ENCODE measurements around the gene LCLAT1.

The LCLAT1 gene

GRCh38 chr2:30422444-30423040 lies 24.5 kb upstream of the LCLAT1 start:
- DNase-seq (ENCODE audit: low read depth) = peak; percentile 74

DNA sequence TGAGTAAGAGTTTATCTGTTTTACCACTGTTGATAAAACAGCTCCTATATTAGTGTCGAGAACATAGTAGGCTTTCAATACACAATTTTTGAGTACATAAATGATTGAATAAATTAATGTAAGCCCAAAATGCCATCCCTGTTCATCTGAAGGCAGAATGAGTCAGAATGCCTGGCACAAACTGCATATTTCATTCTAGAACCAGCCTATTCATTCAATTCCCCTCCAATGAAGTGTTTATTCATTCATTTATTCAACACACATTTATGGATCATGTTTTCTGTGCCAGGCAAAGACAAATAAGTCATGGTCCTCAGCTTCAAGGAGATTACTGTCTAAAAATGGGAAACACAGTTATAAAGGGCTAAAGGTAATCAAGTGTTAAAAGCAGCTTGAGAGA lies 22.8 kb upstream of the LCLAT1 start:
- DNase-seq (ENCODE audit: low read depth) = no peak

DNA sequence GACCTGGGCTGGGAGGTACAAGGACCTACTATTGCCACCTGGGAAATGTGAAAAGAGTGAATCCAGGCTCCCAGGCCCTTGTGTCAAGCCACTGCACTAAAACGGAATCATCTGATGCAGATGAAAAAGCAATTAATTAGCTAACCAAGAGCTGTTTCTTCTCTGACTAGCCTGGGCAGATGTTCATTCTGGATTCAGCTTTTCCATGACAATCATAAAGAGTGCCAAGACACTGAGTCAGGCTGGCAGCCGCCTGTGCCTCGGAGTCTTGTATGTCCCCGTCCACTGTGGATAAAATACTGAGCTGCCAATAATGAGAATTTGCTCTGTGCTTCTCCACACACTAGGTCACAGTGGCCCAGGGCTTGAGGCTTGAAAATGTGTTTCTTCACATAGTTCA lies 21.7 kb upstream of the LCLAT1 start:
- no peak for DNase-seq (ENCODE audit: low read depth)

DNA sequence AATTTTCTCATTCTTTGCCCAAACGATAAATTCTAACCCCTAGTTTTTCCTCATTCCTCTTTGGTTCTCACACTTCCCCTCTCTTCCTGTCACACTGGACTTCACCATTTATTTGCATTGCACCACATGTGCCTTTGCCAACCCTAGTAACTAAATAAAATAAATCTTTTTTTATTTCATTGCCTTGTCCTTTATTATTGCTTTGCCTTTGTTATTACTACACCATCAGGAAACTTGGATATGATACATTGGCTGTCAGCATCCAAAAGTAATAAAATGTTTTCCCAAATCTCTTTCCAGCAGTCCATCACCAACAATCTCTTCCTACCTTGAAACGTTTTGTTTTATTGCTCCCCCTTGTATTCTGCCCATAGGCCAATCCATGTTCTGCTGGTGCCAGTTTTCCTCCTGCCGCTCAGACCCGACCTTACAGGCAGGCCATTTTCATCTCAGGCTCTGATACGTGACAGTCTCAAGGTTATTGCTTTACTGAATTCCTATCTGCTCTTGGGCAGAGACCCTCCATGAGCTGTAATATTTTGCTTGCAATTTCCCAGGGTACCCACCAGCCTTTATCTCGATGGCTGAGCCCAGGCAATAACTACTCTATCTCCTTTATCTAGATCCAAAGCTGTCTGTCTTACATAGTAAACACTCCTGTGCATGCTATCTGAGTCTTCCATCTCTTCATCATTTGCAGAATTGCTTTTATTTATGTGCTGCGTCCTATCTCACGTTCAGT lies 19.3 kb upstream of the LCLAT1 start:
- DNase-seq (ENCODE audit: low read depth) = no peak

DNA sequence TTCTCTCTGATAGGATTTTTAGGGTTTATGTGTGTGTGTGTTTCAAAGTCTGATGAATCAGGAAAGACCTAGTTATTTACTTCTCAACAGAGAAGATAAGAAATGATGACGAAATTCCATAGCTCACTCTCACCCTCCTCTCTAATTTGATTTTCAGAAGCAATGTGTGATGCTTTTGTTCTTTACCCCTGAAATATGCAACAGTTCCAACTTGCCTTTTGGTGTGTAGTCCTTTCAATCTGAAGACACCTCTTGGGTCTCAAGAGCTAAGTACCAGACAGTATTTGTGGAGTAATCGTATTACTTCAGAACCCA lies 18.7 kb upstream of the LCLAT1 start:
- no peak for DNase-seq (ENCODE audit: low read depth)

- no peak for DNase-seq (ENCODE audit: low read depth)
Observed at GRCh38 chr2:30428827-30429461, 18.1 kb upstream of the LCLAT1 start.

DNA sequence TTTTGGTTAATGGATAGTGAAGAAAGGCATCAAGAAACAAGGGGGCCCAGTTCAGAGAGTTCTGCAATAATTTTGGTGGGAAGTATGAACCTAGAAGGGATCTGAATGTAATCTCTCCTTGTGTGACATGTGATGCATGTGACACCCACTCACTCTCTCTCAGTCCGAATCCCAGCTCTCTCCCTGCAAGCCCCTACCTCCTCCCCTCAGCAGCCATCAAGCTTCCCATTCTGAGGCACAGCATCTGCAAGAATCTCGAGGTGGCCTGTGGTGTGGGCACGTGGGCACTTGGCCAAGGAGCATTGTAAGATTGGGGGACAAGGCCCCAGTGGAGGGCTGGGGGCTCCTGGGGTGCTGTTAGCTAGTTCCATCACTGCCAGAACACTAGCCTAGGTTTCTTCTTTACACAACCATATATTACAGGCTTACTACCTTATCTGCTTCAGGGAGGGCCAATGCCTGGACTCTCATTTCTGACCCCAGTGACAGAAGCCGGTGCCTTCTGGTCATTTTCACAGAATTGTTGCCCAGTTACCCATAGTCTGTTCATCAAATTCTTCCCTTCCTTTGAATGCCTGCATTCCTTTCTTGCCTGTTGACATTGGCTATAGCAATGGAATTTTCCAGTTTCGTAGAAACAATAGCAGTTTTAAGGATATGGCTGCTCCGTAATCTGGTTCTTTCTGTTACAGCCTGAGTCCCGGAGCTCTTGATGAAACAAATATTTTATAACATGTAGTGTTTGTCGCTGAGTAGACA lies 13.3 kb upstream of the LCLAT1 start:
- no peak for DNase-seq (ENCODE audit: low read depth)

- DNase-seq (ENCODE audit: low read depth) = no peak
Observed at GRCh38 chr2:30434708-30435107, 12.3 kb upstream of the LCLAT1 start.

DNA sequence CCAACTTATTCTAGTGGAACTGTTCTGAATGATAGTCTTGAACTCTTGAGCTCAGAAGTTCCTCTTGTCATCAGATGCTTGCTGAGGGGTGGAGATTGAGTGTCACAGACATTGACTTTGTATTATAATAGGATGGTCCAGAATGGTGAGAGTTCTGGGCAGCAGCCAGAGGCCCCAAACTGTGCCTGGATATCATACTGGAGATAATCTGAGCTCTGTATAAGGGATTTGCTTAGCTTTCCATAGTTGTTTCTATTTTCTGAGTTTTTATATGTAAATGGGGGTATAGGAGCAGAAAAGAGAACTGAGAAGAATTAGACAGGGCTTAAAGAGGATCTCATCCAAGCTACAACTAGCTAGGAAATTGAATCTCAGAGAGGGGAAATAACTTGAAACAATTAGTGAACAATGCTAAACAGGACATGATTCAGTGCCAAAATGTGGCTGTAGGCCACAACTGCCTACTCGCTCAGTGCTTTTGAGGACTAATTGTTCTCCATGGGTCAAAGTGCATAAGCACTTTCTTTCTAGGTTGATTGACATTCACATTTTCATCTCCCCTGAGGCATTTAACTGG lies 10.1 kb upstream of the LCLAT1 start:
- no peak for DNase-seq (ENCODE audit: low read depth)

GRCh38 chr2:30437809-30438548 lies 9.1 kb upstream of the LCLAT1 start:
- DNase-seq (ENCODE audit: low read depth) = no peak

DNA sequence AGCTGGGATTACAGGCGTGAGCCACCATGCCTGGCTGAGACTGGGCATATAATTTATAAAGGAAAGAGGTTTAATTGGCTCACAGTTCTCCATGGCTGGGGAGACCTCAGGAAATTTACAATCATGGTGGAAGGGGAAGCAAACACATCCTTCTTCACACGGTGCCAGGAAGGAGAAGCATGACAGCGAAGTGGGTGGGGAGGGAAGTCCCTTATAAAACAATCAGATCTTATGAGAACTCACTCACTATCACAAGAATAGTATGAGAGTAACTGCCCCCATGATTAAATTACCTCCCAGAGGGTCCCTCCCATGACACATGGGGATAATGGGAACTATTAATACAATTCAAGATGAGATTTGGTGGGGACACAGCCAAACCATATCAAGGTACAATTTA lies 7.8 kb upstream of the LCLAT1 start:
- no peak for DNase-seq (ENCODE audit: low read depth)

DNA sequence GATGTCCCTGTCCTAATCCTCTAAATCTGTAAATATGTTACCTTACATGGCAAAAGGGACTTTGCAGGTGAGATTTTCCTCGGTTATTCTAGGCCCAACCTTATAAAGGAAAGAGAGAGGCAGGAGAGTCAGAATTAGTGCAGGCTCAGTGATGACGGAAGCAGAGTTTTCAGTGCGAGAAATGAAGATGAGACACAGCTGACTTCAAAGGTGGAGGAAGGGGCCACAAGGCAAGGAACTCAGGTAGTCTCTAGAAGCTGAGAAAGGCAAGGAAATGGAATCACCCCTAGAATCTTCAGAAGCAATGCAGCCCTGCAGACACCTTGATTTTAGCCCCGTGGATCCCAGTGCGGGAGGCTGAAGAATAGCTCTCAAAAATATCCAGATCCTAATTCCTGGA lies 7.2 kb upstream of the LCLAT1 start:
- DNase-seq (ENCODE audit: low read depth) = no peak

DNA sequence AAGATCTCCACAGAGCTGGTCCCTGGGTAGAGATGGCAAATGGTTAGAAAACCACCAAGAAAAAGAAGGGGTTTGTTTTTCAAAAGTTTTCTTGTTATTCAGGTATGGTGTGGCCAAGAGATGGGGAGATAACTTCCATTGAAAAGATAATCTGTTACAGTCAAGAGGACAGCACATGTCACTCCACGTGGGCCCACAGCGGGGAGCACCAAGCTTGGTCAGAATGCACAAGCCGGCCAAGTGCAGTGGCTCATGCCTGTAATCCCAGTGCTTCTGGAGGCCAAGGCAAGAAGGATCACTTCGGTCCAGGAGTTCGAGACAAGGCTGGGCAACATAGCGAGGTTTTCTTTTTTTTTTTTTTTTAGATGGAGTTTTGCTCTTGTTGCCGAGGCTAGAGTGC lies 6.0 kb upstream of the LCLAT1 start:
- no peak for DNase-seq (ENCODE audit: low read depth)

- no peak for DNase-seq (ENCODE audit: low read depth)
Observed at GRCh38 chr2:30443081-30443480, 4.0 kb upstream of the LCLAT1 start.

DNA sequence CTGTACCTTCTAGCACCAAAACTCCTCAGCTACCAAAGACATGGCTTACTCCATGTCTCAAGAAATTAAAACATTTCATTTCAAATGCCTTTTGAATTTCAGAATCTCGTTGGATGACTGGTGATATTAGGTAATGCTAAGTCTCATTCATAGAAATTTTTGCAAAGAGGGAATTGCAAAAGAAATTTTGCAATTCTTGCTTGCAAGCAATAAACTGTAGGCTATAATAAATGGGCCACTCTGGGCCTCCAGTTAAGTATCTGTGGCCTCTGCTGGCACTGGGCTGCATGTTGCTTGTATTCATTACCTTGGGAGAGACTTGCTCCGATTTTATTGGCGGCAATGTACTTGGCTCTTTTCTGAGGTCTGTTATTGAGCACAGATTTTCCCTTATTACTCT lies 2.8 kb upstream of the LCLAT1 start:
- no peak for DNase-seq (ENCODE audit: low read depth)

DNA sequence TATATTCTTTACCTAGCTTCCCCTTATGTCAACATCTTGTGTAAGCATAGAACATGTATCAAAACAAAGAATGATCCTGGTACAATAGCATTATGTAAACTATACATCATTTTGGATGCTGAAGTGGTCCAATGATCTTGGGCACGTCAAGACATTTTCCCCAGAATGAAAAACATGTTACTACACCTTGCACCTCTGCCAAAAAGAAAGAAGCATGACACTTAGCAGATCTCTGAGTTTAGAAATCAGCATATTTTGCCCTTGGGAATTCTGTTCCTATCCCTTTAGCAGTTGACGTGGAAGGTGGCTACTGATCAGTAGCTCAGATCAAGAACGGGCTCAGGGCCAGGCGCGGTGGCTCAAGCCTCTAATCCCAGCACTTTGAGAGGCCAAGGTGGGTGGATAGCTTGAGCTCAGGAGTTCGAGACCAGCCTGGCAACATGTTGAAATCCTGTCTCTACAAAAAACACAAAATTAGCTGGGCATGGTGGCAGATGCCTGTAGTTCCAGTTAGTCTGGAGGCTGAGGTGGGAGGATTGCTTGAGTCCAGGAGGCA lies 1.7 kb upstream of the LCLAT1 start:
- DNase-seq (ENCODE audit: low read depth) = no peak

- DNase-seq (ENCODE audit: low read depth) = no peak
Observed at GRCh38 chr2:30446602-30447148, 371 bp upstream of the LCLAT1 start.

DNA sequence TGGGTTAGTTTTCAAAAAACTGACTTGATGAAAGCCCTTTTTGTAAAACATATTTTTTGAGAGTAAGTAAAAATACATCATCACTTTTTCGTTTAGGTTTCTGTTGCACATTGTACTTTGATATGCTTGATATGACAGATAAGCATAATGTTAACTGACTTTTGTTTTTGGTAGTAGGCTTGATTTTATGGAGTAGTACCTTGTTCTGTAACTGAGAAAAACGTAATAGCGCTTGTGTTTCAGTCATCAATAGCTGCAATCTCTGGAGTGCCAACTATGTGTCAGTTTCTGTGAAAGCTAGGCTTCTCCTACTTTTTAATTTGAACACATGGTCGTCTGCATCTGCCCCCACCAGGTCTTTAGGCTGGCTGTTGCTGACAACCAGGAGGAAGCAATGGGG lies 1.3 kb downstream of the LCLAT1 start:
- DNase-seq (ENCODE audit: low read depth) = no peak

DNA sequence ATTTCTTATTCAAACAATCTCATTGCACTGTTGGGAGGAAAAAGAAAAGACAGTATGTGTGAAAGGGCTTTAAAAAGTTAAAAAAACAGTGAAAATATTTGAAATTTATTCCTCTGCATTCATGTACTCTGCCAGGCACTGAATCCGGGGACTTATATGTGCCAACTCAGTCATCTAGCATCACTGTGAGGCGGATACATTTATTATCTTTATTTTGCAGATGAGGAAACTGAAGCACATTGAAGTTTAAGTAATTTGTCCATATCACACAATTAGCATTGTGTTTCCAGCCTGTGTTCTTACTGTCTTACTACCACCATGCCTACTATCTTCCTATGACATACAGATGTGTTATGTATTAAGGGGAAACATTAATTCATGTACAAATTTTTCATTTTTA lies 1.8 kb downstream of the LCLAT1 start:
- no peak for DNase-seq (ENCODE audit: low read depth)

DNA sequence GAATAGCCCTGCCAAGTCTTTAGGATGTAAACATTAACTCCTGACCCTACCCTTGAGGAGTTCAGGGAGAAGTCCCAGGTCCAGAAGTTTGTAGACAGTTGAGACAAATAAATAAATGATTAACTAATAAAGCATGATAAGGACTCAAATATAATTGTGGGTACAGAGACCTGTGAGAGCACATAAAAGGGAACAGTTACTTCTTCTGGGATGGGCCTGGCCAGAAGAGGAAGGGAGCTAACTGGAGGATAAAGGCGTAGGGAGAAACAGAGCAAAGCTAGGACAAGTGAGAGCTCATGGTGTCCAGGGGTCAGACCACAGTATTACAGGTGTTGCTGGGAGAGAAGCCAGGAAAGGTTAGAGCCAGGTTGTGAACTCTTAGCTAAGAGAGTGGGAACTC lies 3.0 kb downstream of the LCLAT1 start:
- DNase-seq (ENCODE audit: low read depth) = no peak

- no peak for DNase-seq (ENCODE audit: low read depth)
Observed at GRCh38 chr2:30453498-30453897, 6.5 kb downstream of the LCLAT1 start.

Data from activated T-cell treated with anti-CD3 and anti-CD28 coated beads for 48 hours (primary cell).